ENCODE results near the gene WDPCP. TPM values are rescaled to one million over a fixed set of nuclear protein-coding genes. Genes with fewer than 3 reads are reported as not detected.
"Not testable (repeated sequence)": the region's sequence is repeated elsewhere in the genome, so short reads cannot be mapped to it uniquely, and the experiment has no call there.

WDPCP gene
- total RNA-seq, 1 donor from 2014 or later = 24.5 TPM

GRCh38 chr2:63346411-63346810, 241.9 kb downstream of the WDPCP start:
- Histone ChIP-seq H3K27me3 (ENCODE audit: control insufficient read depth in 3 of 3, insufficient read depth in 3 of 3, low read length in 3 of 3) (no peaks in the 10 kb centered on the region), H3K27ac (ENCODE audit: low read depth, low read length) (no peak overlapping the region), H3K4me3 (ENCODE audit: low read length in 3 of 3) (no peak overlapping the region), H3K9ac (ENCODE audit: low read depth in 1 of 3, low read length in 3 of 3) (no peak overlapping the region), H3K9me3 (ENCODE audit: control insufficient read depth in 3 of 3, low read length in 3 of 3) (peaks cover 0 to 10% (median 6%) of the 10 kb centered on the region in 3 donors), H3K4me1 (ENCODE audit: control insufficient read depth in 3 of 3, insufficient read depth in 3 of 3, low read length in 3 of 3) (peaks cover 13 to 24% (median 15%) of the 10 kb centered on the region in 3 donors), H3K36me3 (ENCODE audit: control insufficient read depth in 3 of 3, insufficient read depth in 3 of 3, low read length in 3 of 3) (no peaks in the 10 kb centered on the region)

- H3K4me1 ChIP-seq (ENCODE audit: control insufficient read depth in 3 of 3, insufficient read depth in 3 of 3, low read length in 3 of 3) = peaks cover 13 to 24% (median 15%) of the 10 kb centered on the region in 3 donors
- H3K36me3 ChIP-seq (ENCODE audit: control insufficient read depth in 3 of 3, insufficient read depth in 3 of 3, low read length in 3 of 3) = no peaks in the 10 kb centered on the region
- peak overlapping the region; percentile 48 for H3K27ac ChIP-seq (ENCODE audit: low read depth, low read length)
Observed at GRCh38 chr2:63345285-63345633, 243.0 kb downstream of the WDPCP start.

GRCh38 chr2:63344575-63345284, 243.5 kb downstream of the WDPCP start:
- no peaks in the 10 kb centered on the region for H3K27me3 ChIP-seq (ENCODE audit: control insufficient read depth in 3 of 3, insufficient read depth in 3 of 3, low read length in 3 of 3)
- no peak overlapping the region for H3K4me3 ChIP-seq (ENCODE audit: low read length in 3 of 3)
- peaks cover 13 to 24% (median 15%) of the 10 kb centered on the region in 3 donors for H3K4me1 ChIP-seq (ENCODE audit: control insufficient read depth in 3 of 3, insufficient read depth in 3 of 3, low read length in 3 of 3)
- no peak overlapping the region for H3K9ac ChIP-seq (ENCODE audit: low read depth in 1 of 3, low read length in 3 of 3)
- peaks cover 0 to 10% (median 6%) of the 10 kb centered on the region in 3 donors for H3K9me3 ChIP-seq (ENCODE audit: control insufficient read depth in 3 of 3, low read length in 3 of 3)
- peak overlapping the region; percentile 48 for H3K27ac ChIP-seq (ENCODE audit: low read depth, low read length)
- no peaks in the 10 kb centered on the region for H3K36me3 ChIP-seq (ENCODE audit: control insufficient read depth in 3 of 3, insufficient read depth in 3 of 3, low read length in 3 of 3)

More at GRCh38 chr2:63345285-63345633, 243.0 kb downstream of the WDPCP start:
- no peaks in the 10 kb centered on the region for H3K27me3 ChIP-seq (ENCODE audit: control insufficient read depth in 3 of 3, insufficient read depth in 3 of 3, low read length in 3 of 3)
- peaks cover 0 to 10% (median 6%) of the 10 kb centered on the region in 3 donors for H3K9me3 ChIP-seq (ENCODE audit: control insufficient read depth in 3 of 3, low read length in 3 of 3)
- no peak overlapping the region for H3K9ac ChIP-seq (ENCODE audit: low read depth in 1 of 3, low read length in 3 of 3)
- no peak overlapping the region for H3K4me3 ChIP-seq (ENCODE audit: low read length in 3 of 3)

- no peak overlapping the region for H3K9ac ChIP-seq (ENCODE audit: low read depth in 1 of 3, low read length in 3 of 3)
- no peaks in the 10 kb centered on the region for H3K36me3 ChIP-seq (ENCODE audit: control insufficient read depth in 3 of 3, insufficient read depth in 3 of 3, low read length in 3 of 3)
- no peak overlapping the region for H3K4me3 ChIP-seq (ENCODE audit: low read length in 3 of 3)
- H3K27me3 ChIP-seq (ENCODE audit: control insufficient read depth in 3 of 3, insufficient read depth in 3 of 3, low read length in 3 of 3) = no peaks in the 10 kb centered on the region
- H3K27ac ChIP-seq (ENCODE audit: low read depth, low read length) = no peak overlapping the region
- H3K4me1 ChIP-seq (ENCODE audit: control insufficient read depth in 3 of 3, insufficient read depth in 3 of 3, low read length in 3 of 3) = peaks cover 13 to 24% (median 15%) of the 10 kb centered on the region in 3 donors
- peaks cover 0 to 10% (median 6%) of the 10 kb centered on the region in 3 donors for H3K9me3 ChIP-seq (ENCODE audit: control insufficient read depth in 3 of 3, low read length in 3 of 3)
Observed at GRCh38 chr2:63343397-63344109, 244.7 kb downstream of the WDPCP start.

- no peak overlapping the region for H3K4me3 ChIP-seq (ENCODE audit: low read length in 3 of 3)
- peaks cover 0 to 7% (median 6%) of the 10 kb centered on the region in 3 donors for H3K9me3 ChIP-seq (ENCODE audit: control insufficient read depth in 3 of 3, low read length in 3 of 3)
- H3K4me1 ChIP-seq (ENCODE audit: control insufficient read depth in 3 of 3, insufficient read depth in 3 of 3, low read length in 3 of 3) = peaks cover 5 to 12% (median 6%) of the 10 kb centered on the region in 3 donors
- H3K27me3 ChIP-seq (ENCODE audit: control insufficient read depth in 3 of 3, insufficient read depth in 3 of 3, low read length in 3 of 3) = no peaks in the 10 kb centered on the region
- no peaks in the 10 kb centered on the region for H3K36me3 ChIP-seq (ENCODE audit: control insufficient read depth in 3 of 3, insufficient read depth in 3 of 3, low read length in 3 of 3)
- no peak overlapping the region for H3K9ac ChIP-seq (ENCODE audit: low read depth in 1 of 3, low read length in 3 of 3)
- H3K27ac ChIP-seq (ENCODE audit: low read depth, low read length) = no peak overlapping the region
Observed at GRCh38 chr2:63340443-63340842, 247.8 kb downstream of the WDPCP start.

GRCh38 chr2:63334910-63335309, 253.4 kb downstream of the WDPCP start:
- Histone ChIP-seq H3K4me3 (ENCODE audit: low read length in 3 of 3) (no peak overlapping the region), H3K9ac (ENCODE audit: low read depth in 1 of 3, low read length in 3 of 3) (no peak overlapping the region), H3K9me3 (ENCODE audit: control insufficient read depth in 3 of 3, low read length in 3 of 3) (no peaks in the 10 kb centered on the region), H3K27ac (ENCODE audit: low read depth, low read length) (no peak overlapping the region), H3K4me1 (ENCODE audit: control insufficient read depth in 3 of 3, insufficient read depth in 3 of 3, low read length in 3 of 3) (no peaks in the 10 kb centered on the region), H3K36me3 (ENCODE audit: control insufficient read depth in 3 of 3, insufficient read depth in 3 of 3, low read length in 3 of 3) (no peaks in the 10 kb centered on the region), H3K27me3 (ENCODE audit: control insufficient read depth in 3 of 3, insufficient read depth in 3 of 3, low read length in 3 of 3) (no peaks in the 10 kb centered on the region)

GRCh38 chr2:63326473-63326872, 261.8 kb downstream of the WDPCP start:
- H3K9ac ChIP-seq (ENCODE audit: low read depth in 1 of 3, low read length in 3 of 3) = no peak overlapping the region
- H3K27me3 ChIP-seq (ENCODE audit: control insufficient read depth in 3 of 3, insufficient read depth in 3 of 3, low read length in 3 of 3) = no peaks in the 10 kb centered on the region

GRCh38 chr2:63323662-63324061, 264.6 kb downstream of the WDPCP start:
- H3K36me3 ChIP-seq (ENCODE audit: control insufficient read depth in 3 of 3, insufficient read depth in 3 of 3, low read length in 3 of 3); H3K27ac ChIP-seq (ENCODE audit: low read depth, low read length); H3K9ac ChIP-seq (ENCODE audit: low read depth in 1 of 3, low read length in 3 of 3); H3K9me3 ChIP-seq (ENCODE audit: control insufficient read depth in 3 of 3, low read length in 3 of 3); H3K4me3 ChIP-seq (ENCODE audit: low read length in 3 of 3); H3K27me3 ChIP-seq (ENCODE audit: control insufficient read depth in 3 of 3, insufficient read depth in 3 of 3, low read length in 3 of 3); H3K4me1 ChIP-seq (ENCODE audit: control insufficient read depth in 3 of 3, insufficient read depth in 3 of 3, low read length in 3 of 3): not testable (repeated sequence)

More at GRCh38 chr2:63326473-63326872, 261.8 kb downstream of the WDPCP start:
- H3K9me3 ChIP-seq (ENCODE audit: control insufficient read depth in 3 of 3, low read length in 3 of 3) = peaks cover 0 to under 1% (median 0%) of the 10 kb centered on the region in 3 donors
- H3K4me1 ChIP-seq (ENCODE audit: control insufficient read depth in 3 of 3, insufficient read depth in 3 of 3, low read length in 3 of 3) = no peaks in the 10 kb centered on the region
- H3K4me3 ChIP-seq (ENCODE audit: low read length in 3 of 3) = no peak overlapping the region
- H3K36me3 ChIP-seq (ENCODE audit: control insufficient read depth in 3 of 3, insufficient read depth in 3 of 3, low read length in 3 of 3) = no peaks in the 10 kb centered on the region
- H3K27ac ChIP-seq (ENCODE audit: low read depth, low read length) = no peak overlapping the region

- not testable (repeated sequence) for H3K9ac ChIP-seq (ENCODE audit: low read depth in 1 of 3, low read length in 3 of 3); H3K27ac ChIP-seq (ENCODE audit: low read depth, low read length); H3K27me3 ChIP-seq (ENCODE audit: control insufficient read depth in 3 of 3, insufficient read depth in 3 of 3, low read length in 3 of 3); H3K36me3 ChIP-seq (ENCODE audit: control insufficient read depth in 3 of 3, insufficient read depth in 3 of 3, low read length in 3 of 3); H3K9me3 ChIP-seq (ENCODE audit: control insufficient read depth in 3 of 3, low read length in 3 of 3); H3K4me1 ChIP-seq (ENCODE audit: control insufficient read depth in 3 of 3, insufficient read depth in 3 of 3, low read length in 3 of 3); H3K4me3 ChIP-seq (ENCODE audit: low read length in 3 of 3)
Observed at GRCh38 chr2:63321973-63322372, 266.3 kb downstream of the WDPCP start.

GRCh38 chr2:63320669-63321068, 267.6 kb downstream of the WDPCP start:
- no peaks in the 10 kb centered on the region for H3K4me1 ChIP-seq (ENCODE audit: control insufficient read depth in 3 of 3, insufficient read depth in 3 of 3, low read length in 3 of 3)
- H3K9ac ChIP-seq (ENCODE audit: low read depth in 1 of 3, low read length in 3 of 3) = no peak overlapping the region
- H3K4me3 ChIP-seq (ENCODE audit: low read length in 3 of 3) = no peak overlapping the region
- H3K27ac ChIP-seq (ENCODE audit: low read depth, low read length) = no peak overlapping the region
- H3K27me3 ChIP-seq (ENCODE audit: control insufficient read depth in 3 of 3, insufficient read depth in 3 of 3, low read length in 3 of 3) = no peaks in the 10 kb centered on the region
- peaks cover 0 to 3% (median 2%) of the 10 kb centered on the region in 3 donors for H3K9me3 ChIP-seq (ENCODE audit: control insufficient read depth in 3 of 3, low read length in 3 of 3)
- no peaks in the 10 kb centered on the region for H3K36me3 ChIP-seq (ENCODE audit: control insufficient read depth in 3 of 3, insufficient read depth in 3 of 3, low read length in 3 of 3)

All from skeletal muscle tissue (tissue), 4 donors.